Prostate gland (tissue), 2 donors: ENCODE measurements around the gene ERC2. TPM values are rescaled to one million over a fixed set of nuclear protein-coding genes. Genes with fewer than 3 reads are reported as not detected.

ENCODE experiments used
- DNase-seq: peaks from one replicate; pipeline ENCODE4 v3.0.0-alpha.2; 2019; ENCODE audit warnings: low spot score
- H3K27ac ChIP-seq, 2 donors: fragments of 200-600 bp; sonication (generic); 2 replicates each; pipeline ENCODE4 v1.5.1; 2017 to 2019
- H3K27me3 ChIP-seq: fragments of 200-600 bp; sonication (generic); replicated peaks from 2 replicates; pipeline ENCODE4 v1.5.1; 2019; ENCODE audit not compliant: insufficient read depth
- H3K36me3 ChIP-seq, 2 donors: fragments of 200-600 bp; sonication (generic); 1 replicate in 1 of 2; 2 replicates in 1 of 2; pipeline versions ENCODE4 v1.5.1 to v1.8.1; 2017 to 2019
- H3K4me1 ChIP-seq: fragments of 200-600 bp; sonication (generic); replicated peaks from 2 replicates; pipeline ENCODE4 v1.5.1; 2019
- H3K4me3 ChIP-seq, 2 donors: fragments of 200-600 bp; sonication (generic); 2 replicates each; pipeline ENCODE4 v1.5.1; 2017 to 2019
- H3K9me3 ChIP-seq: fragments of 200-600 bp; sonication (generic); 2 replicates; pipeline ENCODE4 v1.5.1; 2017
- POLR2A ChIP-seq: fragments of 450-650 bp; IDR thresholded peaks from one replicate; pipeline ENCODE4 v1.6.1; 2016; ENCODE audit warnings: antibody characterized with exemption, mild to moderate bottlenecking
- POLR2AphosphoS5 ChIP-seq: sonication (generic); formaldehyde crosslinking; IDR thresholded peaks from one replicate; pipeline ENCODE4 v1.6.1; 2017; ENCODE audit warnings: antibody characterized with exemption
- WGBS: methylation state at CpG from one replicate; pipeline ENCODE4 v1.1.5; 2018; 5-methylcytosine and 5-hydroxymethylcytosine counted together
- intact Hi-C: fragments of 100-400 bp; cut with DNase I; formaldehyde crosslinking; loops from one replicate; pipeline ENCODE4 v1.14.2; 2022
- total RNA-seq, 2 donors: library from RNA; depleted of rRNA; stranded (reverse); fragments of >200 nt; gene quantifications; one replicate each; pipeline ENCODE4 v1.1.0, GENCODE V29; 2016
- TF ChIP-seq, protein P1 (sequence below), 4 experiments: fragments of 200-600 bp in 2 of 4; fragments of 450-650 bp in 2 of 4; sonication (generic) in 2 of 4; IDR thresholded peaks; 1 replicate in 3 of 4; 2 replicates in 1 of 4; pipeline ENCODE4 v1.5.1; 2016 to 2019; ENCODE audit warnings: antibody characterized with exemption in 4 of 4, mild to moderate bottlenecking in 2 of 4, moderate library complexity in 2 of 4

ERC2 gene
- total RNA-seq, 2 donors from 2014 or later = 1.0 to 2.7 TPM

DNA sequence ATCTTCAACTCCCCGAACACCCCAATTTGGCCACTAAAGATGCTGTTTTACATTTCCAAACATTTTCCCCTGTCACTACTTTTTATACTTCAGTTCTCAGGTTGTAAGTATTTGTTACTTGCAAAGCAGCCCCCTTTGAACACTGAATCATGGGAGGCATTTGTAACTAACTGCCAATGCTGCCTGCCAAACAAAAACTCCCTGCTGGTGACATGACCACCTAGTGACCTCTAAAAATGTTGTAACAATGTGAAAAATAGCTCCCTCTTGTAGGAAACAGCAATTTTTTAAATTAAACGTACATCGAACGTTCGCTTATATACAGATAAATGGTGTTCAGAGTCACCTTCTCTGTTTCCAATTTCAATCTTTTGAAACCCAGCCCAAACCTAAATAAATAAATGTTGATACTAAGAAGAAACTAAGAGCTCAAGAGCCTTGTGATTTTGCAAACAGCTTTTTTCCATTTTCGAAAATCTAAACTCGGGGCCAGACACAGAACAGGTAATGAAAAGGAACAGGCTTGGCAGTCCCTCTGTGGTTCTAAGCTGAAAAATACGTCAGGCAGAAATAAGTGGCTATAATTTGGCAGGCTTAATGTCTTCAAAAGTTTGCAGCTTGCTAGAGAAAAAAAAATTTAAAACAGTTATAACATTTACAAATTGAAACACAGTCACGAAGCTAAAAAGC, 712.6 kb downstream of the ERC2 start:
- H3K27me3 ChIP-seq = no peaks in the 10 kb centered on the region
- 70% methylated on average over 9 of the region's 9 CpGs for WGBS
- DNase-seq = no peak
- no peaks in the 10 kb centered on the region for H3K4me1 ChIP-seq
- H3K4me3 ChIP-seq = no peak overlapping the region
- no peak for TF ChIP-seq POLR2AphosphoS5
- no peak for TF ChIP-seq POLR2A
- TF ChIP-seq, protein P1, sequence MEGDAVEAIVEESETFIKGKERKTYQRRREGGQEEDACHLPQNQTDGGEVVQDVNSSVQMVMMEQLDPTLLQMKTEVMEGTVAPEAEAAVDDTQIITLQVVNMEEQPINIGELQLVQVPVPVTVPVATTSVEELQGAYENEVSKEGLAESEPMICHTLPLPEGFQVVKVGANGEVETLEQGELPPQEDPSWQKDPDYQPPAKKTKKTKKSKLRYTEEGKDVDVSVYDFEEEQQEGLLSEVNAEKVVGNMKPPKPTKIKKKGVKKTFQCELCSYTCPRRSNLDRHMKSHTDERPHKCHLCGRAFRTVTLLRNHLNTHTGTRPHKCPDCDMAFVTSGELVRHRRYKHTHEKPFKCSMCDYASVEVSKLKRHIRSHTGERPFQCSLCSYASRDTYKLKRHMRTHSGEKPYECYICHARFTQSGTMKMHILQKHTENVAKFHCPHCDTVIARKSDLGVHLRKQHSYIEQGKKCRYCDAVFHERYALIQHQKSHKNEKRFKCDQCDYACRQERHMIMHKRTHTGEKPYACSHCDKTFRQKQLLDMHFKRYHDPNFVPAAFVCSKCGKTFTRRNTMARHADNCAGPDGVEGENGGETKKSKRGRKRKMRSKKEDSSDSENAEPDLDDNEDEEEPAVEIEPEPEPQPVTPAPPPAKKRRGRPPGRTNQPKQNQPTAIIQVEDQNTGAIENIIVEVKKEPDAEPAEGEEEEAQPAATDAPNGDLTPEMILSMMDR (IDR thresholded peaks at IDR 0.05) = no peak
- H3K27ac ChIP-seq = no peak overlapping the region
- no peaks in the 10 kb centered on the region for H3K36me3 ChIP-seq
- no peaks in the 10 kb centered on the region for H3K9me3 ChIP-seq
- intact Hi-C loops = no loop called here

DNA sequence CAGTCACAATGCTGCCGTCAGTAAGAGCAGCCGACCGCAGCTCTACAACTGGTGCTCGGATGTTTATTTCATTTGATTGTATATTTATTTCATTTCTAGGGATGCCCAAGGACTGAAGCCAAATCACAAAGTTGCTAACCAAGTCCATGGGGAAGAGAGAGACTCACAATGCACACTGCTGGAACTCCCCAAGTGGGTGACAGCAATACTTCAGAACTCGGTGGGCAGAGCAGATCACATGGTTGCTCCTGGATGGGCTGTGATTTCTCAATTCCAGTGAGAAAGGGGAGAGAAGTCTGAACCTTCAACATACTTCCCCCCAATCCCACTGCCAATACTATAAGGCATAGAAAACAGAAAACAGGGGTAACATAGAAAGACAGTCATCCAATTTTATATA, 715.4 kb downstream of the ERC2 start:
- 90% methylated on average over 5 of the region's 5 CpGs for WGBS

DNA sequence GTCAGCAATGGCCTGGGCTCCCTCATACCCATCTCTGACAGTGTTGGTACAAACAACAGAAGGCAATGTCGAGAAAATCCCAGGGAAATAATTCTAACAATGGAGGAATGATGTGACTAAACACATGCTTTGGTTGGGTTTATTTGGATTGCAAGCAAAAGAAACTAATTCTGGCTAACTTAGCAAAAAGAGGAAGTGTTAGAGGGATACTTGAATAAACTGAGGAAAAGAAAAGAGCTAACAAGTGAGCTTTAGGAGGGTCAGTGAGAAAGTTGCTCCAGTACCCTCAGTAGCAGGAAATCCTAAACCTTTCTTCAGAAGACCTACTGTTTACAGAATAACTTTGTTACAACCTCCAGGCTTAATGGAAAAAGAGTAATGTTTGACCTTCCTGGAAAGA, 716.5 kb downstream of the ERC2 start:
- intact Hi-C loops = no loop called here
- Histone ChIP-seq H3K36me3 (no peaks in the 10 kb centered on the region), H3K4me1 (no peaks in the 10 kb centered on the region), H3K9me3 (no peaks in the 10 kb centered on the region), H3K27ac (no peak overlapping the region), H3K27me3 (no peaks in the 10 kb centered on the region), H3K4me3 (no peak overlapping the region)
- 77% methylated on average over 1 of the region's 1 CpG for WGBS
- no peak for TF ChIP-seq POLR2A
- DNase-seq = no peak

More for the DNA sequence above, 715.4 kb downstream of the ERC2 start:
- intact Hi-C loops = no loop called here
- Histone ChIP-seq H3K4me3 (no peak overlapping the region), H3K4me1 (no peaks in the 10 kb centered on the region), H3K36me3 (no peaks in the 10 kb centered on the region), H3K27me3 (no peaks in the 10 kb centered on the region), H3K27ac (no peak overlapping the region), H3K9me3 (no peaks in the 10 kb centered on the region)
- DNase-seq = no peak
- TF ChIP-seq, protein P1 (IDR thresholded peaks at IDR 0.05) = no peak
- no peak for TF ChIP-seq POLR2AphosphoS5
- no peak for TF ChIP-seq POLR2A

DNA sequence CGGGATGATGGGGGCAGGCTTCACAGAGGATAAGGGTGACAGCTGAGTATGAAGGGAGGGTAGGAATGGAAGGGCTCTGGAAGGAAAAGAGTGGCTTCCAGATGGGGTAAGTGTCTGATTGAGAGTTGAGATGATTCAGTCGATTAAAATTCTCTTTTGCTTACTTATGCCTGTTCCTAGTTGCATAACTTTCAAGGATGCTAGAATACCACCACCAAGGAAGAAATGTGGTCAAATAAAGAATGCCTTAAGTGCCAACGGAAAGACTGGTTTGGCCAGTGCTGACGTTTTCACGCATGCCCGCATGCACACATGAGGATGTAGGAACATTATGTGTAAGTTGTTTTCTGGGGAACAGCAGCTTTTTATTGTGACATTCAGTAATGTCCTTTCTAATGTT, 717.7 kb downstream of the ERC2 start:
- no peak overlapping the region for H3K4me3 ChIP-seq
- no peaks in the 10 kb centered on the region for H3K27me3 ChIP-seq
- DNase-seq = peak; percentile 66
- no peaks in the 10 kb centered on the region for H3K4me1 ChIP-seq
- H3K9me3 ChIP-seq = no peaks in the 10 kb centered on the region
- no peak for TF ChIP-seq POLR2A
- peak; percentile 87 for TF ChIP-seq POLR2AphosphoS5
- TF ChIP-seq, protein P1 (IDR thresholded peaks at IDR 0.05) = no peak
- no peak overlapping the region for H3K27ac ChIP-seq
- WGBS = 51% methylated on average over 6 of the region's 6 CpGs
- intact Hi-C loops = no loop called here
- H3K36me3 ChIP-seq = no peaks in the 10 kb centered on the region

DNA sequence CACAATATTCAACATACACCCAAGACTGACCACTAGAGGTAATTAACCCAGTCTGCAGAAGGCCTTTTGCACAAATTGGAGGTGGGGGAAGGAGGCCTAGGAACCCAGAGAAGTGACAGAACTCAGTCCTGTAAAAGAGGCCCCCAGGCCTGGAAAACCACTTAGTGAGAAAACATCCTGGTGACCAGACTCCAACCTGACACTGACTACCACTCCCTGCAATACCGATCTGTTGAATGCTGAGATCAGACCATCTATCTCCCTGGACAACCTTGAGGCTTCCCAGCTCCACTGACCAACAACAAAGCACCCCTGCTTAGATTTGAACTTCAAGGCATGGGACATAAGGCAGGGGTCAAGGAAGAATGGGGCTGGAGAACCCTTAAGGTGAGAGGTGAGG, 719.2 kb downstream of the ERC2 start:
- no peaks in the 10 kb centered on the region for H3K4me1 ChIP-seq
- TF ChIP-seq POLR2AphosphoS5 = no peak
- TF ChIP-seq, protein P1 (IDR thresholded peaks at IDR 0.05) = no peak
- no peak for TF ChIP-seq POLR2A
- no peaks in the 10 kb centered on the region for H3K9me3 ChIP-seq
- 100% methylated on average over 1 of the region's 1 CpG for WGBS
- intact Hi-C loops = loop anchor here (10.0 kb wide), 1 partner anchor 894 kb away; no protein-coding TSS in a partner anchor
- H3K27me3 ChIP-seq = no peaks in the 10 kb centered on the region
- DNase-seq = no peak
- no peak overlapping the region for H3K4me3 ChIP-seq
- H3K36me3 ChIP-seq = no peaks in the 10 kb centered on the region
- H3K27ac ChIP-seq = no peak overlapping the region
